ENCODE data around the gene CHKA.
A peak's percentile ranks its signal among the peaks of the same experiment; 100 is the strongest.

Gene CHKA

GRCh38 chr11:68014947-68015447 is 106.2 kb downstream of the CHKA start:
- H3K27ac ChIP-seq (ENCODE audit: low read depth, low read length), result no peak overlapping the region
- no peak overlapping the region for H2BK120ac ChIP-seq (ENCODE audit: low read depth, low read length)
- H3K36me3 ChIP-seq (ENCODE audit: control insufficient read depth, insufficient read depth, low read length), result no peaks in the 10 kb centered on the region
- H3K4me3 ChIP-seq (ENCODE audit: low read length), result no peak overlapping the region
- H3K27me3 ChIP-seq (ENCODE audit: insufficient read depth, low read length, poor library complexity), result no peaks in the 10 kb centered on the region
- no peak overlapping the region for H2BK5ac ChIP-seq (ENCODE audit: low read length)
- H3K4ac ChIP-seq (ENCODE audit: low read depth, low read length), result no peak overlapping the region
- DNase-seq, result no peak
- no peak overlapping the region for H2AK5ac ChIP-seq (ENCODE audit: low read length)
- no peak overlapping the region for H3K18ac ChIP-seq (ENCODE audit: low read length)
- H3K9ac ChIP-seq (ENCODE audit: low read length), result no peak overlapping the region
- no peak overlapping the region for H3K4me2 ChIP-seq (ENCODE audit: low read length)
- no peaks in the 10 kb centered on the region for H3K4me1 ChIP-seq (ENCODE audit: control insufficient read depth, low read depth, low read length)
- H3K79me2 ChIP-seq (ENCODE audit: control insufficient read depth, insufficient read depth, low read length), result no peaks in the 10 kb centered on the region
- H3K56ac ChIP-seq (ENCODE audit: low read length), result no peak overlapping the region
- no peak overlapping the region for H4K8ac ChIP-seq (ENCODE audit: low read depth, low read length)
- no peak overlapping the region for H2BK15ac ChIP-seq (replicated peaks; ENCODE audit: low read depth)
- WGBS (ENCODE audit: extremely low coverage, insufficient coverage, low lambda C conversion rate), result no CpG with 5 or more reads among the region's 19 CpGs
- H3K79me1 ChIP-seq (ENCODE audit: low read length), result no peaks in the 10 kb centered on the region
- no peak overlapping the region for H4K5ac ChIP-seq (ENCODE audit: low read length)
- H3K23ac ChIP-seq (ENCODE audit: low read length), result no peak overlapping the region

- Histone ChIP-seq H3K79me2 (ENCODE audit: control insufficient read depth, insufficient read depth, low read length) (no peaks in the 10 kb centered on the region), H4K8ac (ENCODE audit: low read depth, low read length) (no peak overlapping the region), H2AK5ac (ENCODE audit: low read length) (no peak overlapping the region), H3K23ac (ENCODE audit: low read length) (no peak overlapping the region), H2BK120ac (ENCODE audit: low read depth, low read length) (no peak overlapping the region), H3K27me3 (ENCODE audit: insufficient read depth, low read length, poor library complexity) (no peaks in the 10 kb centered on the region), H3K4me1 (ENCODE audit: control insufficient read depth, low read depth, low read length) (no peaks in the 10 kb centered on the region), H2BK5ac (ENCODE audit: low read length) (no peak overlapping the region), H2BK15ac (replicated peaks; ENCODE audit: low read depth) (no peak overlapping the region), H3K56ac (ENCODE audit: low read length) (no peak overlapping the region), H3K4ac (ENCODE audit: low read depth, low read length) (no peak overlapping the region), H3K18ac (ENCODE audit: low read length) (no peak overlapping the region), H3K36me3 (ENCODE audit: control insufficient read depth, insufficient read depth, low read length) (no peaks in the 10 kb centered on the region), H3K27ac (ENCODE audit: low read depth, low read length) (no peak overlapping the region), H4K5ac (ENCODE audit: low read length) (no peak overlapping the region), H3K4me2 (ENCODE audit: low read length) (no peak overlapping the region), H3K4me3 (ENCODE audit: low read length) (no peak overlapping the region), H3K9ac (ENCODE audit: low read length) (no peak overlapping the region), H3K79me1 (ENCODE audit: low read length) (no peaks in the 10 kb centered on the region)
- WGBS (ENCODE audit: extremely low coverage, insufficient coverage, low lambda C conversion rate), result no CpG with 5 or more reads among the region's 16 CpGs
- DNase-seq, result no peak
Observed at GRCh38 chr11:68014157-68014946, 106.8 kb downstream of the CHKA start.

- no peak overlapping the region for H3K4me3 ChIP-seq (ENCODE audit: low read length)
- H4K8ac ChIP-seq (ENCODE audit: low read depth, low read length), result no peak overlapping the region
- no peak for DNase-seq
- no peaks in the 10 kb centered on the region for H3K4me1 ChIP-seq (ENCODE audit: control insufficient read depth, low read depth, low read length)
- H3K56ac ChIP-seq (ENCODE audit: low read length), result no peak overlapping the region
- WGBS (ENCODE audit: extremely low coverage, insufficient coverage, low lambda C conversion rate), result no CpG with 5 or more reads among the region's 14 CpGs
- H3K27me3 ChIP-seq (ENCODE audit: insufficient read depth, low read length, poor library complexity), result no peaks in the 10 kb centered on the region
- no peak overlapping the region for H2BK15ac ChIP-seq (replicated peaks; ENCODE audit: low read depth)
- H3K18ac ChIP-seq (ENCODE audit: low read length), result no peak overlapping the region
- H3K23ac ChIP-seq (ENCODE audit: low read length), result no peak overlapping the region
- no peak overlapping the region for H3K4me2 ChIP-seq (ENCODE audit: low read length)
- no peaks in the 10 kb centered on the region for H3K36me3 ChIP-seq (ENCODE audit: control insufficient read depth, insufficient read depth, low read length)
- no peak overlapping the region for H4K5ac ChIP-seq (ENCODE audit: low read length)
- no peak overlapping the region for H3K27ac ChIP-seq (ENCODE audit: low read depth, low read length)
- H2AK5ac ChIP-seq (ENCODE audit: low read length), result no peak overlapping the region
- H3K79me2 ChIP-seq (ENCODE audit: control insufficient read depth, insufficient read depth, low read length), result no peaks in the 10 kb centered on the region
- H2BK120ac ChIP-seq (ENCODE audit: low read depth, low read length), result no peak overlapping the region
- no peak overlapping the region for H2BK5ac ChIP-seq (ENCODE audit: low read length)
- no peaks in the 10 kb centered on the region for H3K79me1 ChIP-seq (ENCODE audit: low read length)
- H3K9ac ChIP-seq (ENCODE audit: low read length), result no peak overlapping the region
- no peak overlapping the region for H3K4ac ChIP-seq (ENCODE audit: low read depth, low read length)
Observed at GRCh38 chr11:68013611-68014156, 107.5 kb downstream of the CHKA start.

DNA sequence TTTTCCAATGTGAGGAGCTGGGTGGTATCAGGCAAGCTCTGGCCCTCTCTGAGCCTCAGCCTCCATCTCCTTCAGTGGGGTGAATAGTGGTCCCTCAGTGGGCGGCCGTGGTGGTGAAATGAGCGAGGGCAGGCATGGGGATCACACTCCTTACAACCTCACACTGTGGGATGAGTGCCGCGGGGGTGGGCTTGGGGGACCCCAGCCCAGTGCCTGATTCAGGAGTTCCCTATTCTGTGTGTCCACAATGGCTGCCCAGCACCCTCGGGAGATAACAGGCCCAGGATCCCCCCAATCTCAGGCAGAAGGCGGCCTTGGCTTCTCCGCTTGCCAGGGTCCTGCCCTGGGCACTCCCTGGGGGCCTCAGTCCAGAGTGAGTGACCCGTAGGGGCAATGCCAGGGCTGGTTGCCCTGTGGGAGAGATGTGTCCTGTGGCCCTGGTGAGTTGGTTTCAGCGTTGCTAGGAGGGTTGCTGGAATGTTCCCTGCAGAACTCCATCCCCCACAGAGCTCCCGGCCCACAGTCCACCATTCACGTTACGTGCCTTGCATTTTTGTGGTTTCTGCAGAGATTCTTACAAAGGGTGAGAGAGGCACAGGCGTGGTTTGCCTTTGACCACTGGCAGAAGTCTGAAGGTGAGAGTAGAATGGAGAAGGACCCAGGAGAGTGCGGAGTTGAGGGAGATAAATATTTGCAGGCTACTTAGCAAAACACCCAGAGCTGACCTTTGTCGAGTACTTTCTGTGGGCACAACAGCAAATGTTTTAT is 108.2 kb downstream of the CHKA start:
- no CpG with 5 or more reads among the region's 16 CpGs for WGBS (ENCODE audit: extremely low coverage, insufficient coverage, low lambda C conversion rate)
- Histone ChIP-seq H3K27ac (ENCODE audit: low read depth, low read length) (no peak overlapping the region), H3K4me1 (ENCODE audit: control insufficient read depth, low read depth, low read length) (no peaks in the 10 kb centered on the region), H3K23ac (ENCODE audit: low read length) (no peak overlapping the region), H3K4me2 (ENCODE audit: low read length) (no peak overlapping the region), H2BK5ac (ENCODE audit: low read length) (no peak overlapping the region), H4K8ac (ENCODE audit: low read depth, low read length) (no peak overlapping the region), H4K5ac (ENCODE audit: low read length) (no peak overlapping the region), H3K27me3 (ENCODE audit: insufficient read depth, low read length, poor library complexity) (no peaks in the 10 kb centered on the region), H3K36me3 (ENCODE audit: control insufficient read depth, insufficient read depth, low read length) (no peaks in the 10 kb centered on the region), H3K9ac (ENCODE audit: low read length) (no peak overlapping the region), H3K56ac (ENCODE audit: low read length) (no peak overlapping the region), H3K79me1 (ENCODE audit: low read length) (no peaks in the 10 kb centered on the region), H3K4me3 (ENCODE audit: low read length) (no peak overlapping the region), H3K18ac (ENCODE audit: low read length) (no peak overlapping the region), H3K4ac (ENCODE audit: low read depth, low read length) (no peak overlapping the region), H3K79me2 (ENCODE audit: control insufficient read depth, insufficient read depth, low read length) (no peaks in the 10 kb centered on the region), H2AK5ac (ENCODE audit: low read length) (no peak overlapping the region), H2BK120ac (ENCODE audit: low read depth, low read length) (no peak overlapping the region), H2BK15ac (replicated peaks; ENCODE audit: low read depth) (no peak overlapping the region)
- peak; percentile 66 for DNase-seq

- no peak overlapping the region for H2BK120ac ChIP-seq (ENCODE audit: low read depth, low read length)
Observed at GRCh38 chr11:68012044-68012842, 108.9 kb downstream of the CHKA start.

More at GRCh38 chr11:68012044-68012842, 108.9 kb downstream of the CHKA start:
- Histone ChIP-seq H3K79me2 (ENCODE audit: control insufficient read depth, insufficient read depth, low read length) (no peaks in the 10 kb centered on the region), H3K27ac (ENCODE audit: low read depth, low read length) (no peak overlapping the region), H3K27me3 (ENCODE audit: insufficient read depth, low read length, poor library complexity) (no peaks in the 10 kb centered on the region), H2BK5ac (ENCODE audit: low read length) (no peak overlapping the region), H3K9ac (ENCODE audit: low read length) (no peak overlapping the region), H3K4me3 (ENCODE audit: low read length) (no peak overlapping the region), H3K56ac (ENCODE audit: low read length) (no peak overlapping the region), H3K4ac (ENCODE audit: low read depth, low read length) (no peak overlapping the region), H3K23ac (ENCODE audit: low read length) (no peak overlapping the region), H3K36me3 (ENCODE audit: control insufficient read depth, insufficient read depth, low read length) (no peaks in the 10 kb centered on the region), H2BK15ac (replicated peaks; ENCODE audit: low read depth) (no peak overlapping the region), H3K4me2 (ENCODE audit: low read length) (no peak overlapping the region), H2AK5ac (ENCODE audit: low read length) (no peak overlapping the region), H3K79me1 (ENCODE audit: low read length) (no peaks in the 10 kb centered on the region), H3K18ac (ENCODE audit: low read length) (no peak overlapping the region), H3K4me1 (ENCODE audit: control insufficient read depth, low read depth, low read length) (no peaks in the 10 kb centered on the region), H4K5ac (ENCODE audit: low read length) (no peak overlapping the region), H4K8ac (ENCODE audit: low read depth, low read length) (no peak overlapping the region)
- no peak for DNase-seq
- no CpG with 5 or more reads among the region's 17 CpGs for WGBS (ENCODE audit: extremely low coverage, insufficient coverage, low lambda C conversion rate)

Measured in mesendoderm (in vitro differentiated cells).